ENCODE measurements around the gene NDUFAF3.

NDUFAF3 gene

GRCh38 chr3:49021813-49022687 is at the start of gene NDUFAF3:
Gene NDUFAF3 (plus strand): TSS chr3:49022121. CDS start chr3:49022145, 24 bp downstream.
- DNase-seq: peak; percentile 92 to 94

GRCh38 chr3:48974076-48974864 is 47.7 kb upstream of the NDUFAF3 start:
- DNase-seq: no peak

- no peak for DNase-seq
Observed at GRCh38 chr3:48979451-48979850, 42.5 kb upstream of the NDUFAF3 start.

- no peak for DNase-seq
Observed at GRCh38 chr3:48980295-48980694, 41.6 kb upstream of the NDUFAF3 start.

- no peak for DNase-seq
Observed at GRCh38 chr3:48982016-48982415, 39.9 kb upstream of the NDUFAF3 start.

- no peak for DNase-seq
Observed at GRCh38 chr3:48982686-48983085, 39.2 kb upstream of the NDUFAF3 start.

- DNase-seq: no peak
Observed at GRCh38 chr3:48983096-48983495, 38.8 kb upstream of the NDUFAF3 start.

- no peak for DNase-seq
Observed at GRCh38 chr3:48984663-48985062, 37.3 kb upstream of the NDUFAF3 start.

GRCh38 chr3:48985831-48986376 is 36.0 kb upstream of the NDUFAF3 start:
- DNase-seq: no peak

GRCh38 chr3:48989126-48989795 is 32.7 kb upstream of the NDUFAF3 start:
- DNase-seq: no peak

- peak; percentile 59 to 71 for DNase-seq
Observed at GRCh38 chr3:48989796-48990635, 31.9 kb upstream of the NDUFAF3 start, which contains the start of gene P4HTM. Gene P4HTM (plus strand): TSS chr3:48990241. CDS start chr3:48990257, 16 bp downstream.

GRCh38 chr3:48990636-48991469 is 31.1 kb upstream of the NDUFAF3 start:
- peak in 1 of 2 donors; percentile 50 for DNase-seq

GRCh38 chr3:48991851-48992545 is 29.9 kb upstream of the NDUFAF3 start:
- DNase-seq: no peak

GRCh38 chr3:48993834-48994233 is 28.1 kb upstream of the NDUFAF3 start:
- no peak for DNase-seq

- DNase-seq: no peak
Observed at GRCh38 chr3:48996640-48997039, 25.3 kb upstream of the NDUFAF3 start.

GRCh38 chr3:48997102-48997635 is 24.8 kb upstream of the NDUFAF3 start:
- DNase-seq: no peak

GRCh38 chr3:48997714-48998637 is 23.9 kb upstream of the NDUFAF3 start:
- no peak for DNase-seq

GRCh38 chr3:48999085-48999858 is 22.6 kb upstream of the NDUFAF3 start:
- DNase-seq: no peak

All from CD4-positive, alpha-beta T cell treated with Interferon alpha-2 for 1 hour (primary cell).